22Rv1 (cell line): ENCODE results near the gene LRRC4B.
"Not testable (repeated sequence)": the region's sequence is repeated elsewhere in the genome, so short reads cannot be mapped to it uniquely, and the experiment has no call there.

Experiments
- H3K27ac ChIP-seq: fragments of 450-650 bp; 2 replicates; pipeline ENCODE4 v1.5.1; 2017
- CTCF ChIP-seq: fragments of 450-650 bp; IDR thresholded peaks from 2 replicates; pipeline ENCODE4 v1.5.1; 2017; ENCODE audit warnings: mild to moderate bottlenecking
- ZFX ChIP-seq: fragments of 450-650 bp; IDR thresholded peaks from 2 replicates; pipeline ENCODE4 v1.6.1; 2017; ENCODE audit warnings: antibody characterized with exemption, borderline replicate concordance

Gene LRRC4B

GRCh38 chr19:50580970-50581634 is 12.9 kb upstream of the LRRC4B start:
- H3K27ac ChIP-seq: no peak overlapping the region
- no peak for TF ChIP-seq CTCF
- no peak for TF ChIP-seq ZFX

GRCh38 chr19:50580240-50580639 is 12.0 kb upstream of the LRRC4B start:
- H3K27ac ChIP-seq: no peak overlapping the region
- no peak for TF ChIP-seq CTCF

- not testable (repeated sequence) for H3K27ac ChIP-seq
Observed at GRCh38 chr19:50576769-50577168, 8.5 kb upstream of the LRRC4B start.

DNA sequence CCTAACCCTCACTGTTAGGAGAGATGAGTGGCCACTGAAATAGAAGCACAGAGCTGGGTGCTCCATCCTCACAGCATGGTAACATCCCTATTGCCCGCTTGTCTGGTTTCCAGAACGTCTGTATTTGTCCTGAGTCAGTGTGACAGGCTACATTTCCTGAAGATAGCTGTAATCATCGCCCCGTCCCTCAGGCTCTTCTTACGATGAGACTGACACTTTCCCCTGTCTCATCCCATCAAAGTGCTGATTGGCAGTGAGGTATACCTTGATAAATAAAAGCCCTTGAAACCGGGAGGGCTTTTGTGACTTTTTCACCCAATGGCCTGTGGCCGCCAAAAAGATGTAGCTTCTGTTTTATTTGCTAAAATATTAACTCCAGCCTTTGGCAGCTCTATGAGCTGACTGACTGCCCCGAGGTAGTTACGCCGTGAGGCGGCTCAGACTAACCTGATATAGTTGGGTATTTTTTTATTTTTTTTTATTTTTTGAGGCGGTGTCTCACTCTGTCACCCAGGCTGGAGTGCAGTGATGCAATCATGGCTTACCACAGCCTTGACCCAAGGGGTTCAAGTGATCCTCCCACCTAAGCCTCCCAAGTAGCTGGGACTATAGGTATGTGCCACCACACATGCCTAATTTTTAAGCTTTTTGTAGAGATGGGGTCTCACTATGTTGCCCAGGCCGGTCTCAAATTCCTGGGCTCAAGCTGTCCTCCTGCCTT is 5.7 kb upstream of the LRRC4B start:
- H3K27ac ChIP-seq: no peak overlapping the region
- TF ChIP-seq CTCF (no peak), ZFX (no peak)

DNA sequence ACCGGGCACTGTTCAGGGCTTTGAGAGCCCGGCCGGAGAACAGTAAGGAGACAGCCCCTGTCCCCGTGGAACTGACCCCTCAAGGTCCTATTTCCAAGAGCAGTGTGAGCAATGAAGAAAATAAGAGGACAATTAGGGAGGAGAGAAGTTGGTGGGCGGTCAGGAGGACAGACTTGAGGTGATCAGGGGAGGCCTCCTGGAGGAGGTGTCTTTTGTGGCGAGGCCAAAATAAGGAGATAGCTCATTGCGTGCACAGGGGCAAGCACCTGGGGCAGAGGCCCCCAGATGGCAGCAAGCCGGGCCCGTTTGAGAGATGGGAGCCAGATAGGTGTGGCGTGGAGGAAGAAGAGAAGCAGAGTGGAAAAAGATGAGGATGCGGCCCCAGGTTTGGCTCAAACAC is 2.8 kb upstream of the LRRC4B start:
- no peak overlapping the region for H3K27ac ChIP-seq
- TF ChIP-seq ZFX: no peak
- no peak for TF ChIP-seq CTCF

GRCh38 chr19:50569938-50570540 is 1.8 kb upstream of the LRRC4B start:
- no peak for TF ChIP-seq ZFX
- TF ChIP-seq CTCF: no peak
- H3K27ac ChIP-seq: no peak overlapping the region

DNA sequence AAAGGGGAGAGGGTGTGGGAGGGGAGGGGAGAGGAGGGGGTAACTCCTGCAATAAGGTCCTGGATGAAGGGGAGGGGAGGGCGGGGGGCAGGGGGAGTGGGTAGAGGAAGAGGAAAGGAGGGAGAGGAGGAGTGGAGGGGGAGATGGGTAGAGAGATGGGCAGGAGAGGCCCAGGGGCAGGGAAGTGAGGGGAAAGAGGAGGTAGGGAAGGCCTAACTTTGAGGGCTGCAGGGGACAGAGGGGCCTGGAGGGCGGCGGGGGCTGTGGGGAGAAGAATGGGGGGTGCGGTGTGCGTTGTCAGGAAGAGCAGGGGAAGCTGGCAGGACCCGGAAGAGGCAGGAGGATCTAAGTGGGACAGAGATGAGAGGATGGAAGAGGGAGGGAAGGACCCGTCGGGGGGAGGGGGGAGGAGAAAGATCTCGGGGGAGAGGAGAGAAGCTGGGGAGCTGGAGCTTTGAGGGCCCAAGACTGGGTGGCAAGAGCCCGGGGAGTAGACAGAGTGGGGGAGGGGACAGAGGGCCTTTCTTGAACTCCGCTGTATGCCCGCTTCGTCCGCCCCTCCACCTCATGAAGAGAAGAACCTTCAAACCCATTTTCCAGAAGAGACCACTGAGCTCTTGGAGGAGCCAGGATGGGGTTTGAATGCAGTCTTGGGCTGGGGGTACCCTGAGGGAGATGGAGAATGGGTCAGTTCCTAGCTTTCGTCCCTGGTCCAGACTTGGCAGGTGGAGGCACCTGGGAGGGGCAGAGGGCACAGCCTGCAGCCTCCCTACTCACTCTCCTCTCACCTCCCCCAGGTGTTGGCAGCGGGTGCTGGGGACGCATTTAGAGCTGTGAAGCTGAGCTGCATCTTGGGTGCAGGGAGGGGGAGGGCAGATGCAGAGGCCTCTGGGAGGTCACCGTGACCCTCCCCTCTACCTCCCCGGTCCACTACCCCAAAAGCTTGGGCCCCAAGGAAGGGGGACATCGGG is 778 bp upstream of the LRRC4B start:
- TF ChIP-seq CTCF (no peak), ZFX (no peak)
- H3K27ac ChIP-seq: no peak overlapping the region
